ENCODE measurements around the gene JPT2.

DNA sequence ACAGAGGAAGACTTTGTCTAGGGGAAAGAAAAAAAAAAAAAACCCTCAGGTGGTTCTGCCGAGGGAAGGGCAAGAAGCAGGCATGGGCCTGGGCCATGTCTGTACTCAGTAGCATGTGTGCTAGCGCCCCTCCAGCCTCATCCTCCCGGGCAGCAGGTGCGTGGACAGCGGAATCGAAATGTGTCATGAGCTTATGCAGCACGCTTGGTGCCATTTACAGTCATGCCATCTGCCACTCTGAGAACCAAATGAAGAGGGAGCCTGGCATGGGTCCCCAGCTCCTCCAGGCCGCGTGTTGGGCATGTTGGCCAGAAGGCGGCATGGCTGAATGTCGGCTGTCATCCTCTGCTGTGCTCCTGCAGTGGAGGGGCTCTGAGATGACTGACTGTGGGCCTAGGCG lies 34.6 kb upstream of the JPT2 start:
- TF ChIP-seq, protein P1, sequence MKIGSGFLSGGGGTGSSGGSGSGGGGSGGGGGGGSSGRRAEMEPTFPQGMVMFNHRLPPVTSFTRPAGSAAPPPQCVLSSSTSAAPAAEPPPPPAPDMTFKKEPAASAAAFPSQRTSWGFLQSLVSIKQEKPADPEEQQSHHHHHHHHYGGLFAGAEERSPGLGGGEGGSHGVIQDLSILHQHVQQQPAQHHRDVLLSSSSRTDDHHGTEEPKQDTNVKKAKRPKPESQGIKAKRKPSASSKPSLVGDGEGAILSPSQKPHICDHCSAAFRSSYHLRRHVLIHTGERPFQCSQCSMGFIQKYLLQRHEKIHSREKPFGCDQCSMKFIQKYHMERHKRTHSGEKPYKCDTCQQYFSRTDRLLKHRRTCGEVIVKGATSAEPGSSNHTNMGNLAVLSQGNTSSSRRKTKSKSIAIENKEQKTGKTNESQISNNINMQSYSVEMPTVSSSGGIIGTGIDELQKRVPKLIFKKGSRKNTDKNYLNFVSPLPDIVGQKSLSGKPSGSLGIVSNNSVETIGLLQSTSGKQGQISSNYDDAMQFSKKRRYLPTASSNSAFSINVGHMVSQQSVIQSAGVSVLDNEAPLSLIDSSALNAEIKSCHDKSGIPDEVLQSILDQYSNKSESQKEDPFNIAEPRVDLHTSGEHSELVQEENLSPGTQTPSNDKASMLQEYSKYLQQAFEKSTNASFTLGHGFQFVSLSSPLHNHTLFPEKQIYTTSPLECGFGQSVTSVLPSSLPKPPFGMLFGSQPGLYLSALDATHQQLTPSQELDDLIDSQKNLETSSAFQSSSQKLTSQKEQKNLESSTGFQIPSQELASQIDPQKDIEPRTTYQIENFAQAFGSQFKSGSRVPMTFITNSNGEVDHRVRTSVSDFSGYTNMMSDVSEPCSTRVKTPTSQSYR (CRISPR knock-in tag; IDR thresholded peaks at IDR 0.05): no peak
- no peak for TF ChIP-seq ATF1 (CRISPR knock-in tag; IDR thresholded peaks at IDR 0.05)
- TF ChIP-seq, protein P2, sequence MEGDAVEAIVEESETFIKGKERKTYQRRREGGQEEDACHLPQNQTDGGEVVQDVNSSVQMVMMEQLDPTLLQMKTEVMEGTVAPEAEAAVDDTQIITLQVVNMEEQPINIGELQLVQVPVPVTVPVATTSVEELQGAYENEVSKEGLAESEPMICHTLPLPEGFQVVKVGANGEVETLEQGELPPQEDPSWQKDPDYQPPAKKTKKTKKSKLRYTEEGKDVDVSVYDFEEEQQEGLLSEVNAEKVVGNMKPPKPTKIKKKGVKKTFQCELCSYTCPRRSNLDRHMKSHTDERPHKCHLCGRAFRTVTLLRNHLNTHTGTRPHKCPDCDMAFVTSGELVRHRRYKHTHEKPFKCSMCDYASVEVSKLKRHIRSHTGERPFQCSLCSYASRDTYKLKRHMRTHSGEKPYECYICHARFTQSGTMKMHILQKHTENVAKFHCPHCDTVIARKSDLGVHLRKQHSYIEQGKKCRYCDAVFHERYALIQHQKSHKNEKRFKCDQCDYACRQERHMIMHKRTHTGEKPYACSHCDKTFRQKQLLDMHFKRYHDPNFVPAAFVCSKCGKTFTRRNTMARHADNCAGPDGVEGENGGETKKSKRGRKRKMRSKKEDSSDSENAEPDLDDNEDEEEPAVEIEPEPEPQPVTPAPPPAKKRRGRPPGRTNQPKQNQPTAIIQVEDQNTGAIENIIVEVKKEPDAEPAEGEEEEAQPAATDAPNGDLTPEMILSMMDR (IDR thresholded peaks at IDR 0.05): no peak
- TF ChIP-seq, protein P3, sequence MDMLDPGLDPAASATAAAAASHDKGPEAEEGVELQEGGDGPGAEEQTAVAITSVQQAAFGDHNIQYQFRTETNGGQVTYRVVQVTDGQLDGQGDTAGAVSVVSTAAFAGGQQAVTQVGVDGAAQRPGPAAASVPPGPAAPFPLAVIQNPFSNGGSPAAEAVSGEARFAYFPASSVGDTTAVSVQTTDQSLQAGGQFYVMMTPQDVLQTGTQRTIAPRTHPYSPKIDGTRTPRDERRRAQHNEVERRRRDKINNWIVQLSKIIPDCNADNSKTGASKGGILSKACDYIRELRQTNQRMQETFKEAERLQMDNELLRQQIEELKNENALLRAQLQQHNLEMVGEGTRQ (CRISPR knock-in tag; IDR thresholded peaks at IDR 0.05): no peak
- TF ChIP-seq, protein P4, sequence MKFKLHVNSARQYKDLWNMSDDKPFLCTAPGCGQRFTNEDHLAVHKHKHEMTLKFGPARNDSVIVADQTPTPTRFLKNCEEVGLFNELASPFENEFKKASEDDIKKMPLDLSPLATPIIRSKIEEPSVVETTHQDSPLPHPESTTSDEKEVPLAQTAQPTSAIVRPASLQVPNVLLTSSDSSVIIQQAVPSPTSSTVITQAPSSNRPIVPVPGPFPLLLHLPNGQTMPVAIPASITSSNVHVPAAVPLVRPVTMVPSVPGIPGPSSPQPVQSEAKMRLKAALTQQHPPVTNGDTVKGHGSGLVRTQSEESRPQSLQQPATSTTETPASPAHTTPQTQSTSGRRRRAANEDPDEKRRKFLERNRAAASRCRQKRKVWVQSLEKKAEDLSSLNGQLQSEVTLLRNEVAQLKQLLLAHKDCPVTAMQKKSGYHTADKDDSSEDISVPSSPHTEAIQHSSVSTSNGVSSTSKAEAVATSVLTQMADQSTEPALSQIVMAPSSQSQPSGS (CRISPR knock-in tag; IDR thresholded peaks at IDR 0.05; ENCODE audit: borderline replicate concordance, low read depth): no peak
- TF ChIP-seq, protein P5, sequence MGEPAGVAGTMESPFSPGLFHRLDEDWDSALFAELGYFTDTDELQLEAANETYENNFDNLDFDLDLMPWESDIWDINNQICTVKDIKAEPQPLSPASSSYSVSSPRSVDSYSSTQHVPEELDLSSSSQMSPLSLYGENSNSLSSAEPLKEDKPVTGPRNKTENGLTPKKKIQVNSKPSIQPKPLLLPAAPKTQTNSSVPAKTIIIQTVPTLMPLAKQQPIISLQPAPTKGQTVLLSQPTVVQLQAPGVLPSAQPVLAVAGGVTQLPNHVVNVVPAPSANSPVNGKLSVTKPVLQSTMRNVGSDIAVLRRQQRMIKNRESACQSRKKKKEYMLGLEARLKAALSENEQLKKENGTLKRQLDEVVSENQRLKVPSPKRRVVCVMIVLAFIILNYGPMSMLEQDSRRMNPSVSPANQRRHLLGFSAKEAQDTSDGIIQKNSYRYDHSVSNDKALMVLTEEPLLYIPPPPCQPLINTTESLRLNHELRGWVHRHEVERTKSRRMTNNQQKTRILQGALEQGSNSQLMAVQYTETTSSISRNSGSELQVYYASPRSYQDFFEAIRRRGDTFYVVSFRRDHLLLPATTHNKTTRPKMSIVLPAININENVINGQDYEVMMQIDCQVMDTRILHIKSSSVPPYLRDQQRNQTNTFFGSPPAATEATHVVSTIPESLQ (CRISPR knock-in tag; IDR thresholded peaks at IDR 0.05): no peak
- no peak for TF ChIP-seq FOXJ3 (CRISPR knock-in tag; IDR thresholded peaks at IDR 0.05; ENCODE audit: borderline replicate concordance)
- no peak for TF ChIP-seq CREB1 (CRISPR knock-in tag; IDR thresholded peaks at IDR 0.05)
- no peak for TF ChIP-seq NR2C2 (CRISPR knock-in tag; IDR thresholded peaks at IDR 0.05)
- no peak for TF ChIP-seq SMAD3 (CRISPR knock-in tag; IDR thresholded peaks at IDR 0.05; ENCODE audit: borderline replicate concordance)
- TF ChIP-seq, protein P6, sequence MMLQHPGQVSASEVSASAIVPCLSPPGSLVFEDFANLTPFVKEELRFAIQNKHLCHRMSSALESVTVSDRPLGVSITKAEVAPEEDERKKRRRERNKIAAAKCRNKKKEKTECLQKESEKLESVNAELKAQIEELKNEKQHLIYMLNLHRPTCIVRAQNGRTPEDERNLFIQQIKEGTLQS (CRISPR knock-in tag; conservative IDR thresholded peaks at IDR 0.05): no peak

Data from WTC11 (cell line).